DOHH2 (cell line): ENCODE data around the gene KIAA1549.

Experiments used
- EZH2phosphoT487 ChIP-seq: fragments of 200-600 bp; sonication (generic); IDR thresholded peaks from 2 replicates; pipeline ENCODE4 v1.6.1; 2017; ENCODE audit warnings: borderline replicate concordance, mild to moderate bottlenecking, antibody characterized with exemption, low read length, moderate library complexity, mixed read lengths
- TF ChIP-seq, protein P1 (sequence below): fragments of 200-600 bp; sonication (generic); IDR thresholded peaks from one replicate; pipeline ENCODE4 v1.5.1; 2014; ENCODE audit warnings: antibody characterized with exemption, mild to moderate bottlenecking, low read depth, low read length; ENCODE audit not compliant: poor library complexity, severe bottlenecking

DNA sequence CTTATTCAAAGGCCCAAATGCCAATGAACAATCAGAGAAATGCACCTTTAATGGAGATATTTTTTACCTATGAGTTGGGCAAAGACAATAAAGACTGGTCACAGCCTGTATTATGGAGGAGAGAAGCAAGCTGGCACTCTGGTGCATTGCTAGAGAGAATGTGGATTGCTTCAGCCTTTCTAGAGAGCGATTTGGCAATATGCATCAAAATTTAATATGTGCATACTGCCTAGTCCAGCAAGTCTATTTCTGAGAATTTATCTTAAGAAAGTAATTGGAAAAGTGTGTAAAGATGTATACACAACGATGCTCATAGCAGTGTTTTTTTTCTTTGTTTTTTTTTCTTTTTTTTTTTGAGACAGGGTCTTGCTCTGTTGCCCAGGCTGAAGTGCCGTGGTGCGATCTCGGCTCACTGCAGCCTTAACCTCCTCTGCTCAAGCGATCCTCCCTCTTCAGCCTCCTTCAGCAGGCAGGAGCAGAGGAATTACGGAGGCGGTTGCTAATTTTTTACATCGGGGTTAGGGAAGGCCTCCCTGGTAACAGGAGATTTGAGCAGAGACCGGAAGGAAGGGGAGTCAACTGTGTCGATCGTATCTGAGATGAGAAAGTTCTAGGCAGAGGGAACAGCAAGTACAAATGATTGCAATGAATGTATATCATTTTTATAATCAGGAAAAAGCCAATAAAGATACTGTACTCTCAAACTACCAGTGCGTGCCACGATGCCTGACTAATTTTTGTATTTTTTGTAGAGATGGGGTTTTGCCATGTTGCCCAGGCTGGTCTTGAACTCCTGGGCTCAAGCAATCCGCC lies 16.4 kb downstream of the KIAA1549 start:
- TF ChIP-seq, protein P1, sequence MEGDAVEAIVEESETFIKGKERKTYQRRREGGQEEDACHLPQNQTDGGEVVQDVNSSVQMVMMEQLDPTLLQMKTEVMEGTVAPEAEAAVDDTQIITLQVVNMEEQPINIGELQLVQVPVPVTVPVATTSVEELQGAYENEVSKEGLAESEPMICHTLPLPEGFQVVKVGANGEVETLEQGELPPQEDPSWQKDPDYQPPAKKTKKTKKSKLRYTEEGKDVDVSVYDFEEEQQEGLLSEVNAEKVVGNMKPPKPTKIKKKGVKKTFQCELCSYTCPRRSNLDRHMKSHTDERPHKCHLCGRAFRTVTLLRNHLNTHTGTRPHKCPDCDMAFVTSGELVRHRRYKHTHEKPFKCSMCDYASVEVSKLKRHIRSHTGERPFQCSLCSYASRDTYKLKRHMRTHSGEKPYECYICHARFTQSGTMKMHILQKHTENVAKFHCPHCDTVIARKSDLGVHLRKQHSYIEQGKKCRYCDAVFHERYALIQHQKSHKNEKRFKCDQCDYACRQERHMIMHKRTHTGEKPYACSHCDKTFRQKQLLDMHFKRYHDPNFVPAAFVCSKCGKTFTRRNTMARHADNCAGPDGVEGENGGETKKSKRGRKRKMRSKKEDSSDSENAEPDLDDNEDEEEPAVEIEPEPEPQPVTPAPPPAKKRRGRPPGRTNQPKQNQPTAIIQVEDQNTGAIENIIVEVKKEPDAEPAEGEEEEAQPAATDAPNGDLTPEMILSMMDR = no peak
- no peak for TF ChIP-seq EZH2phosphoT487
